Glutamatergic neuron (in vitro differentiated cells): ENCODE data around the gene PLAC1. TPM values are rescaled to one million over a fixed set of nuclear protein-coding genes. Genes with fewer than 3 reads are reported as not detected.

Experiments
- DNase-seq: peaks from one replicate; pipeline ENCODE4 v3.0.0; 2022
- H3K27ac Mint-ChIP-seq: one replicate; pipeline ENCODE4 v1.8.0; 2020; ENCODE audit warnings: mild to moderate bottlenecking, mixed read lengths, inconsistent platforms; ENCODE audit not compliant: unreplicated experiment
- H3K27me3 Mint-ChIP-seq: one replicate; pipeline ENCODE4 v1.8.0; 2020; ENCODE audit warnings: mild to moderate bottlenecking, moderate library complexity, mixed read lengths, inconsistent platforms; ENCODE audit not compliant: unreplicated experiment
- H3K36me3 Mint-ChIP-seq: one replicate; pipeline ENCODE4 v1.8.0; 2020; ENCODE audit warnings: mild to moderate bottlenecking, mixed read lengths, inconsistent platforms; ENCODE audit not compliant: unreplicated experiment
- H3K4me1 Mint-ChIP-seq: one replicate; pipeline ENCODE4 v1.8.0; 2020; ENCODE audit warnings: mild to moderate bottlenecking, low read depth, mixed read lengths, inconsistent platforms; ENCODE audit not compliant: unreplicated experiment
- H3K4me3 Mint-ChIP-seq: one replicate; pipeline ENCODE4 v1.8.0; 2020; ENCODE audit warnings: mild to moderate bottlenecking, mixed read lengths, inconsistent platforms; ENCODE audit not compliant: unreplicated experiment
- H3K9me3 Mint-ChIP-seq: one replicate; pipeline ENCODE4 v1.8.0; 2020; ENCODE audit warnings: mild to moderate bottlenecking, moderate library complexity, mixed read lengths, inconsistent platforms; ENCODE audit not compliant: unreplicated experiment
- CTCF ChIP-seq: fragments of 200-600 bp; sonication (generic); IDR thresholded peaks from one replicate; pipeline ENCODE4 v1.5.0; 2021; ENCODE audit not compliant: partially characterized antibody, unreplicated experiment
- total RNA-seq: library from RNA; stranded (reverse); fragmentation: NEBNext Ultra II Directional; extraction: Animal tissue kit (Norgen Biotek cat#: 25700); gene quantifications from one replicate; pipeline ENCODE4 v1.2.1, GENCODE V29; 2021; ENCODE audit not compliant: unreplicated experiment

Gene PLAC1
- total RNA-seq, 1 donor from 2014 or later, result not detected

DNA sequence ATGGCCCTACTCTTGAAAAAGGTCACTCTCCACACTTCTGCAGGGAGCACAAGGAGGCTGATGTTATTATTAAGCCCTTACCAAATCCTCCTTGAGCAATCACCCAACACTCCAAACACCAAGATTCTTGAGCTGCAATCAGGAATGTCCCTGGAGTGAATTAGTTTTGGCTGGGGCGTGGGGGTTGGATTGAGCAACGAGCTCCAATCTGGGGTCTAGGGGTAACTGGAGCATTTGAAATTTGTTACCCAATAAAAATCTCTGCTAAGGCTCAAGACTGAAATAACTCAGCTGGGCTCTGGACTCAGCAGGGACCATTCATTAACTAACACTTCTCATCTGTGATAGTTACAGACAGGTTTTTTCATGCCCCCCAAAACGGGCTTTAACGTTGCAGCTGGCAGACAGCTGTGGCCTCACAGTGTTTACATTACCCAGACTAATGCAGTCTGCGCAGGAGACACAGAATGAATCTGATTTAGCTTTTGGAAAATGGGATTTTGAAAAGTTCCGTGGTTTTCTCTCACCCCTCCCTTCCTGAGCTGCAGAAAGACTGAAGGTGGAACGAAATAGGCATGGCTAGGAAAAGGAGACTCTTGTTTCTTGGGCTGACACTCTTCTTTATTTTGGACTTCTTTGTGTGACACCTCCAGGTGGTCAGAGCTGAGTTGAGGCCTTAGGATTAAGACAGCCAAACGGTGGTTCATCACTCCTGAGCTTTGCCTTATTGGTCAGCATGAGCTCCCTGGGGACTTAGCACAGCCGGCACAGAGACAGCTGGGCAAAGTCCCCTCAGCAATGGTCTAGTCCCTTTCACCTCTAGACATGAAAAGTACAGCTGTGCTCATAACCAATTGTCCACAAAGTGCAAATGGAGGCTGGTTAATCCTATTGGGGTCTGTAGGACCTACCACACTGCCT, 26.6 kb downstream of the PLAC1 start:
- Mint-ChIP-seq H3K4me3 (no peak overlapping the region), H3K27ac (peak overlapping the region; percentile 59)

DNA sequence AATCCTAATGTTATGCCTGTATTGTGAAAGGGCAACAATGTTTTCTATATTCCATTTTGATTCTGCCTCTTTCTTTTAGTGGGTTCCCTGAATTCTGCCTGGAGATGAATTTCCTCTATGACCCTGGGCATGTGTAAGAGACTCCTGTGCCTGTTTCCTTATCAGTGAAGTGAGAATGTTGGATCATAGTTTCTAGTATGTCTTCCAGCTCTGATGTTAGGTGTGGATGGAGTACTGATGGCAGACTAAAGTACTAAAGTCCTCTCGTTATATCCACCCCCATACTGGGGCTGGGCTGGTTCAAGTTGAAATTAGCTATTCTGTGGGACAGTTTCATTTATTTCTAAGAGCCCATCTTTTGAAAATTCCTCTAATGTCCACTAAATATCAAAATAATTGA, 29.6 kb downstream of the PLAC1 start:
- no peak for DNase-seq
- Mint-ChIP-seq H3K27me3 (peaks cover 8% of the 10 kb centered on the region), H3K27ac (no peak overlapping the region), H3K4me3 (no peak overlapping the region), H3K36me3 (no peaks in the 10 kb centered on the region), H3K4me1 (peaks cover 14% of the 10 kb centered on the region), H3K9me3 (peaks cover 2% of the 10 kb centered on the region)
- TF ChIP-seq CTCF, result no peak

More for the DNA sequence above, 26.6 kb downstream of the PLAC1 start:
- H3K4me1 Mint-ChIP-seq, result peaks cover 12% of the 10 kb centered on the region
- no peak for DNase-seq
- H3K9me3 Mint-ChIP-seq, result peaks cover 2% of the 10 kb centered on the region
- H3K27me3 Mint-ChIP-seq, result peaks cover 5% of the 10 kb centered on the region
- no peaks in the 10 kb centered on the region for H3K36me3 Mint-ChIP-seq
- no peak for TF ChIP-seq CTCF

DNA sequence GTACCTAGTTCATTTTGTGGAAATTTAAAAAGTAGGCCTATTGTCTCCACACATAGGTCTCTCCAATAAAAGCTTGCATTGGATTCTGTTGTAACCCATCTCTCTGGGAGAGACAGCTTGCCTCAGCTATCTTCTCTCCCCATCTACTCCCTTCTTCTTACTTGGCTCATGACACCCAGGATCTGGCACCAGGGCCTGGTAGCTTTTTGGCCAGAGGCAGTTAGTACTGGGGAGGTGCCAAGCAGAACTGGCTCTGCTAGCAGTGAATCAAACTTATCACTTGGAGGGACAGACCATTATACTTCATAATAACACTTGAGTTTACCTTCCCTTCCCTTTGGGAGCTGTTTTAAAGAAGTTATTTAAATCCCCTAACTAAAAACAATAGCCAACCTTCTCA, 31.8 kb downstream of the PLAC1 start:
- Mint-ChIP-seq H3K27me3 (peaks cover 4% of the 10 kb centered on the region), H3K4me3 (no peak overlapping the region), H3K9me3 (peaks cover 2% of the 10 kb centered on the region), H3K27ac (no peak overlapping the region), H3K36me3 (no peaks in the 10 kb centered on the region), H3K4me1 (peaks cover 3% of the 10 kb centered on the region)
- DNase-seq, result no peak
- no peak for TF ChIP-seq CTCF

- no peak for TF ChIP-seq CTCF
- H3K27ac Mint-ChIP-seq, result no peak overlapping the region
- H3K36me3 Mint-ChIP-seq, result no peaks in the 10 kb centered on the region
- peaks cover 2% of the 10 kb centered on the region for H3K9me3 Mint-ChIP-seq
- no peak for DNase-seq
- peaks cover 2% of the 10 kb centered on the region for H3K4me1 Mint-ChIP-seq
- H3K27me3 Mint-ChIP-seq, result peaks cover 4% of the 10 kb centered on the region
- H3K4me3 Mint-ChIP-seq, result no peak overlapping the region
Observed at GRCh38 chrX:134625315-134625718, 33.0 kb downstream of the PLAC1 start.

- H3K4me3 Mint-ChIP-seq, result no peak overlapping the region
- no peak for DNase-seq
- TF ChIP-seq CTCF, result no peak
- H3K36me3 Mint-ChIP-seq, result no peaks in the 10 kb centered on the region
- peaks cover 4% of the 10 kb centered on the region for H3K27me3 Mint-ChIP-seq
- peaks cover 2% of the 10 kb centered on the region for H3K9me3 Mint-ChIP-seq
- peaks cover 2% of the 10 kb centered on the region for H3K4me1 Mint-ChIP-seq
- H3K27ac Mint-ChIP-seq, result no peak overlapping the region
Observed at GRCh38 chrX:134624046-134624430, 34.2 kb downstream of the PLAC1 start.
